Trophoblast cell (in vitro differentiated cells and primary cell): ENCODE measurements around the gene ESR2.

Experiments
- DNase-seq, 2 donors: peaks; one replicate each; pipeline ENCODE4 v3.0.0-alpha.2; 2016
- H2AFZ ChIP-seq: 2 replicates; pipeline ENCODE4 v1.6.1; 2013; ENCODE audit warnings: low read length, moderate library complexity, mild to moderate bottlenecking; ENCODE audit not compliant: insufficient read depth, poor library complexity
- H2AK5ac ChIP-seq: 2 replicates; pipeline ENCODE4 v1.6.1; 2013; ENCODE audit warnings: mild to moderate bottlenecking, low read length
- H2BK120ac ChIP-seq: 2 replicates; pipeline ENCODE4 v1.6.1; 2013; ENCODE audit warnings: low read length, mild to moderate bottlenecking, moderate library complexity; ENCODE audit not compliant: insufficient read depth, poor library complexity
- H2BK12ac ChIP-seq: 2 replicates; pipeline ENCODE4 v1.6.1; 2013; ENCODE audit warnings: mild to moderate bottlenecking, low read length, moderate library complexity
- H2BK5ac ChIP-seq: 2 replicates; pipeline ENCODE4 v1.6.1; 2013; ENCODE audit warnings: low read length, low read depth, moderate library complexity, mild to moderate bottlenecking; ENCODE audit not compliant: poor library complexity
- H3K14ac ChIP-seq: 2 replicates; pipeline ENCODE4 v1.6.1; 2013; ENCODE audit warnings: mild to moderate bottlenecking, low read length
- H3K18ac ChIP-seq: 2 replicates; pipeline ENCODE4 v1.6.1; 2013; ENCODE audit warnings: mild to moderate bottlenecking, low read length
- H3K23ac ChIP-seq: 2 replicates; pipeline ENCODE4 v1.6.1; 2013; ENCODE audit warnings: low read length
- H3K27ac ChIP-seq: 2 replicates; pipeline ENCODE4 v1.5.1; 2013; ENCODE audit warnings: low read depth, mild to moderate bottlenecking, inconsistent platforms, low read length, moderate library complexity
- H3K27me3 ChIP-seq: 2 replicates; pipeline ENCODE4 v1.6.1; 2013; ENCODE audit warnings: inconsistent platforms, mild to moderate bottlenecking, low read length, moderate library complexity; ENCODE audit not compliant: insufficient read depth
- H3K36me3 ChIP-seq, 2 experiments: 1 replicate in 1 of 2; 2 replicates in 1 of 2; pipeline ENCODE4 v1.6.1; 2013; ENCODE audit warnings: low read length in 2 of 2, mild to moderate bottlenecking in 2 of 2, moderate library complexity in 1 of 2; ENCODE audit not compliant: insufficient read depth in 2 of 2, control insufficient read depth in 1 of 2
- H3K4ac ChIP-seq: 2 replicates; pipeline ENCODE4 v1.6.1; 2013; ENCODE audit warnings: low read depth, mild to moderate bottlenecking, low read length, moderate library complexity
- H3K4me1 ChIP-seq, 2 experiments: 1 replicate in 1 of 2; 2 replicates in 1 of 2; pipeline ENCODE4 v1.6.1; 2013; ENCODE audit warnings: low read length in 2 of 2, mild to moderate bottlenecking in 2 of 2, moderate library complexity in 1 of 2; ENCODE audit not compliant: insufficient read depth in 2 of 2, control insufficient read depth in 1 of 2
- H3K4me2 ChIP-seq: 2 replicates; pipeline ENCODE4 v1.6.1; 2013; ENCODE audit warnings: inconsistent platforms, mild to moderate bottlenecking, low read length, moderate library complexity
- H3K4me3 ChIP-seq: 2 replicates; pipeline ENCODE4 v1.5.1; 2013; ENCODE audit warnings: mild to moderate bottlenecking, low read depth, low read length, inconsistent platforms
- H3K79me1 ChIP-seq: one replicate; pipeline ENCODE4 v1.6.1; 2013; ENCODE audit warnings: low read length
- H3K79me2 ChIP-seq: 2 replicates; pipeline ENCODE4 v1.6.1; 2013; ENCODE audit warnings: low read length, mild to moderate bottlenecking; ENCODE audit not compliant: control insufficient read depth, insufficient read depth, poor library complexity
- H3K9ac ChIP-seq: 2 replicates; pipeline ENCODE4 v1.6.1; 2013; ENCODE audit warnings: mild to moderate bottlenecking, low read length
- H3K9me3 ChIP-seq: 2 replicates; pipeline ENCODE4 v1.6.1; 2013; ENCODE audit warnings: low read depth, mild to moderate bottlenecking, control low read depth, inconsistent platforms, low read length; ENCODE audit not compliant: insufficient read depth
- H4K12ac ChIP-seq: 2 replicates; pipeline ENCODE4 v1.6.1; 2013; ENCODE audit warnings: low read depth, mild to moderate bottlenecking, low read length, moderate library complexity
- H4K8ac ChIP-seq: 2 replicates; pipeline ENCODE4 v1.6.1; 2013; ENCODE audit warnings: low read depth, mild to moderate bottlenecking, low read length, moderate library complexity
- H4K91ac ChIP-seq: one replicate; pipeline ENCODE4 v1.6.1; 2013; ENCODE audit warnings: low read depth, mild to moderate bottlenecking, low read length, moderate library complexity
- WGBS: extraction: QIAGEN DNeasy Blood & Tissue Kit; methylation state at CpG from one replicate; pipeline ENCODE4 v1.1.7; 2013; ENCODE audit warnings: missing lambda C conversion rate; ENCODE audit not compliant: insufficient read length, insufficient coverage; ENCODE audit errors: extremely low coverage; 5-methylcytosine and 5-hydroxymethylcytosine counted together

The ESR2 gene

GRCh38 chr14:64117671-64118402, 176.3 kb downstream of the ESR2 start:
- Histone ChIP-seq H4K8ac (no peak overlapping the region), H3K18ac (no peak overlapping the region), H3K27ac (no peak overlapping the region), H3K4me2 (no peak overlapping the region), H2AK5ac (no peak overlapping the region), H3K79me1 (no peaks in the 10 kb centered on the region), H3K4me3 (no peak overlapping the region), H3K27me3 (no peaks in the 10 kb centered on the region), H4K12ac (no peak overlapping the region), H2BK5ac (no peak overlapping the region), H3K14ac (no peak overlapping the region), H3K23ac (no peak overlapping the region), H3K4ac (no peak overlapping the region), H3K4me1 (no peaks in the 10 kb centered on the region), H4K91ac (no peak overlapping the region), H3K9ac (no peak overlapping the region), H3K36me3 (peaks cover 0 to 12% of the 10 kb centered on the region in 2 experiments), H3K79me2 (no peaks in the 10 kb centered on the region), H2BK12ac (no peak overlapping the region), H2AFZ (no peak overlapping the region), H2BK120ac (no peak overlapping the region), H3K9me3 (no peaks in the 10 kb centered on the region)
- DNase-seq: peak; percentile 71 to 79
- no CpG with 5 or more reads among the region's 11 CpGs for WGBS

- Histone ChIP-seq H4K91ac (no peak overlapping the region), H3K27ac (no peak overlapping the region), H3K14ac (no peak overlapping the region), H3K23ac (no peak overlapping the region), H2AK5ac (no peak overlapping the region), H2BK12ac (no peak overlapping the region), H3K9ac (no peak overlapping the region), H3K4me3 (no peak overlapping the region), H4K8ac (no peak overlapping the region), H3K9me3 (no peaks in the 10 kb centered on the region), H3K4me2 (no peak overlapping the region), H2BK120ac (no peak overlapping the region), H2BK5ac (no peak overlapping the region), H3K36me3 (peaks cover 0 to 7% of the 10 kb centered on the region in 2 experiments), H3K79me1 (no peaks in the 10 kb centered on the region), H3K27me3 (no peaks in the 10 kb centered on the region), H3K4me1 (no peaks in the 10 kb centered on the region), H4K12ac (no peak overlapping the region), H3K4ac (no peak overlapping the region), H3K79me2 (no peaks in the 10 kb centered on the region), H2AFZ (no peak overlapping the region), H3K18ac (no peak overlapping the region)
- WGBS: no CpG with 5 or more reads among the region's 6 CpGs
- no peak for DNase-seq
Observed at GRCh38 chr14:64115401-64115800, 178.8 kb downstream of the ESR2 start.

GRCh38 chr14:64114796-64115195, 179.4 kb downstream of the ESR2 start:
- H3K27me3 ChIP-seq: no peaks in the 10 kb centered on the region
- no peak overlapping the region for H2BK120ac ChIP-seq
- H3K79me2 ChIP-seq: no peaks in the 10 kb centered on the region
- H3K4me1 ChIP-seq: no peaks in the 10 kb centered on the region
- H3K4me3 ChIP-seq: no peak overlapping the region
- H3K4me2 ChIP-seq: no peak overlapping the region
- no CpG with 5 or more reads among the region's 7 CpGs for WGBS
- no peaks in the 10 kb centered on the region for H3K79me1 ChIP-seq
- H3K4ac ChIP-seq: no peak overlapping the region
- no peak overlapping the region for H4K12ac ChIP-seq
- H2AK5ac ChIP-seq: no peak overlapping the region
- no peak overlapping the region for H3K18ac ChIP-seq
- no peak overlapping the region for H3K27ac ChIP-seq
- no peak overlapping the region for H3K9ac ChIP-seq
- no peaks in the 10 kb centered on the region for H3K9me3 ChIP-seq
- no peak for DNase-seq
- H3K36me3 ChIP-seq: peaks cover 0 to 7% of the 10 kb centered on the region in 2 experiments
- H4K91ac ChIP-seq: no peak overlapping the region
- H2AFZ ChIP-seq: no peak overlapping the region
- no peak overlapping the region for H3K23ac ChIP-seq
- H2BK5ac ChIP-seq: no peak overlapping the region
- no peak overlapping the region for H3K14ac ChIP-seq
- no peak overlapping the region for H4K8ac ChIP-seq
- no peak overlapping the region for H2BK12ac ChIP-seq

GRCh38 chr14:64114166-64114565, 180.0 kb downstream of the ESR2 start:
- H3K9ac ChIP-seq: no peak overlapping the region
- no CpG with 5 or more reads among the region's 9 CpGs for WGBS
- no peak overlapping the region for H3K4me2 ChIP-seq
- H2AK5ac ChIP-seq: no peak overlapping the region
- H3K27me3 ChIP-seq: no peaks in the 10 kb centered on the region
- no peak overlapping the region for H2BK5ac ChIP-seq
- H3K23ac ChIP-seq: no peak overlapping the region
- H3K36me3 ChIP-seq: peaks cover 0 to 7% of the 10 kb centered on the region in 2 experiments
- no peak overlapping the region for H3K27ac ChIP-seq
- no peak overlapping the region for H3K4me3 ChIP-seq
- H3K18ac ChIP-seq: no peak overlapping the region
- H4K91ac ChIP-seq: no peak overlapping the region
- no peak overlapping the region for H2BK12ac ChIP-seq
- no peaks in the 10 kb centered on the region for H3K79me1 ChIP-seq
- no peak overlapping the region for H4K8ac ChIP-seq
- no peak overlapping the region for H4K12ac ChIP-seq
- no peaks in the 10 kb centered on the region for H3K79me2 ChIP-seq
- no peak overlapping the region for H2AFZ ChIP-seq
- no peak overlapping the region for H3K4ac ChIP-seq
- H3K9me3 ChIP-seq: no peaks in the 10 kb centered on the region
- H2BK120ac ChIP-seq: no peak overlapping the region
- no peaks in the 10 kb centered on the region for H3K4me1 ChIP-seq
- no peak overlapping the region for H3K14ac ChIP-seq
- DNase-seq: no peak
